NCI-H510A (cell line): ENCODE results near the gene RYR1.
"Not testable (repeated sequence)": the region's sequence is repeated elsewhere in the genome, so short reads cannot be mapped to it uniquely, and the experiment has no call there.

Source experiments
- DNase-seq: peaks from one replicate; lab custom pipeline; 2025; lab: John Stamatoyannopoulos, UW

RYR1 gene

GRCh38 chr19:38457690-38458405 is 24.4 kb downstream of the RYR1 start:
- DNase-seq = no peak

- DNase-seq = no peak
Observed at GRCh38 chr19:38458991-38459390, 25.5 kb downstream of the RYR1 start.

- DNase-seq = no peak
Observed at GRCh38 chr19:38463365-38463764, 29.9 kb downstream of the RYR1 start.

GRCh38 chr19:38464421-38465082 is 31.1 kb downstream of the RYR1 start:
- DNase-seq = no peak

GRCh38 chr19:38466050-38466449 is 32.6 kb downstream of the RYR1 start:
- DNase-seq = no peak

- DNase-seq = no peak
Observed at GRCh38 chr19:38467541-38468525, 34.3 kb downstream of the RYR1 start.

DNA sequence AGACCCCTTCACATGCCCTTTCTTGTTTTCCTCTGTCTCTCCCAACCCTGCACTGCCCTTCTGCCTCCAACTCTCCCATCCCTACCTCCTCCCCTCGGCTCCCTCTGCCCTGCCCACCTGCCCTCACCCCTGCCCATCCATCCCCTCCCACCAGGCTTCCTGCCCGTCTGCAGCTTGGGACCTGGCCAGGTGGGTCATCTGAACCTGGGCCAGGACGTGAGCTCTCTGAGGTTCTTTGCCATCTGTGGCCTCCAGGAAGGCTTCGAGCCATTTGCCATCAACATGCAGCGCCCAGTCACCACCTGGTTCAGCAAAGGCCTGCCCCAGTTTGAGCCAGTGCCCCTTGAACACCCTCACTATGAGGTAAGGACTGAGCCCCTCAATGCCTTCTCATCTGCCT is 35.7 kb downstream of the RYR1 start:
- DNase-seq = no peak

DNA sequence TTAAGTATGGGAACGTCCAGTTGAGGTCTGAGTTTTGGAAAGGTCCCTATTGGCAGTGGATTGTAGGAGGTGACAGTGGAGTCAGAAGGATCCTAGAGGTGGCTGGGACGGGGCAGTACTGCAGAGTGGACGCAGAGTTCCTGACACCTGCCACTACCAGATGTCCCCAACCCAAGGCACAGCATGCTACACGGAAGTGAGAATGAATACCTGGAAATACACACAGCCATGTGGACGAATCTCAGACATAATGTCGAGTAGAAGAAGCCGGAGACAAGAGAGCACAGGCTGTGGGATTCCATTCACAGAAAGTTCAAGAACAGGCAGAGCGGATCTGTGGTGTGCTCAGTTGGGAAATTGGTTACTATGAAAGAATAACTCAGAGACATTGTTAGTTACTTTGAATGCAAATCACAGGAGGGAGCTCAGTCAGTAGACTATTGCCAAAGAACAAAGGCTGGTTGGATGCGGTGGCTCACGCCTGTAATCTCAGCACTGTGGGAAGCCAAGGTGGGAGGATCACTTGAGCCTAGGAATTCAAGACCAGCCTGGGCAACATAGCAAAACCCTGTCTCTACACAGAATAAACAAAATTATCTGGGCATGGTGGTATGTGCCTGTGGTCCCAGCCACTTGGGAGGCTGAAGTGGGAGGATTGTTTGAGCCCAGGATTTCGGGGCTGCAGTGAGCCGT is 37.4 kb downstream of the RYR1 start:
- no peak for DNase-seq

GRCh38 chr19:38472725-38473124 is 39.2 kb downstream of the RYR1 start:
- not testable (repeated sequence) for DNase-seq

GRCh38 chr19:38473201-38473600 is 39.7 kb downstream of the RYR1 start:
- no peak for DNase-seq

DNA sequence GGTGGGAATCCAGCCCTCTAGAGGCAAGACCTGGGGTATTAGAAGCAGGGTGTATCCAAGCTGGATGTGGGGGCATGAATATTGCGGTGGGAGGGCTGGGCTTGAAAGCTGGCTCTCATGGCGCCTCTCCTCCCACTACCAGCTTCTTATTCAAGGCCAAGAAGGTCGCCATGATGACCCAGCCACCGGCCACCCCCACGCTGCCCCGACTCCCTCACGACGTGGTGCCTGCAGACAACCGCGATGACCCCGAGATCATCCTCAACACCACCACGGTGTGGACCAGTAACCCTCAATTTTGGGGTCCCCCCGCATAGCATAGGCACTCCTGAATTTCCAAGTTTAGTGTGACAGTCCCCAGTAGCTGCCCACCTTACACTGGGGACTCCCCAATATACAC is 41.7 kb downstream of the RYR1 start:
- no peak for DNase-seq

- DNase-seq = no peak
Observed at GRCh38 chr19:38478273-38478971, 44.9 kb downstream of the RYR1 start.

DNA sequence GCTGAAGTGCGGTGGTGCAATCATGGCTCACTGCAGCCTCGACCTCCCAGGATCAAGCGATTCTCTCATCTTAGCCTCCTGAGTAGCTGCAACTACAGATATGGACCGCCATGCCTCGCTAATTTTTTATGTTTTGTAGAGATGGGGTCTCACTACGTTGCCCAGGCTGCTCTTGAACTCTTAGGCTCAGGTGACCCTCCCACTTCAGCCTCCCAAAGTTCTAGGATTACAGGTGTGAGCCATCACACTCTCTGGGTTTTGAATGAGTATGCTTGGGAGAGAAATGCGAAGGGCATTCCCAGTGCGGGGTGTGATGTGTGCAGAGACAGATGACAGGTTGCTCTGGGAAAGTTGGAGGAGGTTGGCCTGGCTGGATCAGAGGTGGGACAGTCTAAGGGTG is 49.0 kb downstream of the RYR1 start:
- no peak for DNase-seq

- no peak for DNase-seq
Observed at GRCh38 chr19:38483016-38483630, 49.6 kb downstream of the RYR1 start.

DNA sequence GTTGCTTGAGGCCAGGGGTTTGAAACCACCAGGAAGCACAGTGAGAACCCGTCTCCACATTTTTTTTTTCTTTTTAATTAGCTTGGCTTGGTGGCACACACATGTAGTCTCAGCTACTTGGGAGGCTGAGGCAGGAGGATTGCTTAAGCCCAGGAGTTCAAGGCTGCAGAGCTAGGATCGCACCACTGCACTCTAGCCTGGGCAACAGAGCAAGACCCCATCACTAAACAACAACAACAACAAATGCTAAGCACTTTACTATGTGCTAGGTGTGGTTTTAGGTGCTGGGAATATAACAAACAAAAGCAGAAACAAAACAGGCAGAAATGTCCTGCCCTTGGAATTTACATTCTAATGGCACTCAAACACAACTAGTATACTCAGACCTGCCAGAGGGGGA is 51.3 kb downstream of the RYR1 start:
- DNase-seq = no peak

GRCh38 chr19:38485541-38486285 is 52.2 kb downstream of the RYR1 start:
- no peak for DNase-seq

DNA sequence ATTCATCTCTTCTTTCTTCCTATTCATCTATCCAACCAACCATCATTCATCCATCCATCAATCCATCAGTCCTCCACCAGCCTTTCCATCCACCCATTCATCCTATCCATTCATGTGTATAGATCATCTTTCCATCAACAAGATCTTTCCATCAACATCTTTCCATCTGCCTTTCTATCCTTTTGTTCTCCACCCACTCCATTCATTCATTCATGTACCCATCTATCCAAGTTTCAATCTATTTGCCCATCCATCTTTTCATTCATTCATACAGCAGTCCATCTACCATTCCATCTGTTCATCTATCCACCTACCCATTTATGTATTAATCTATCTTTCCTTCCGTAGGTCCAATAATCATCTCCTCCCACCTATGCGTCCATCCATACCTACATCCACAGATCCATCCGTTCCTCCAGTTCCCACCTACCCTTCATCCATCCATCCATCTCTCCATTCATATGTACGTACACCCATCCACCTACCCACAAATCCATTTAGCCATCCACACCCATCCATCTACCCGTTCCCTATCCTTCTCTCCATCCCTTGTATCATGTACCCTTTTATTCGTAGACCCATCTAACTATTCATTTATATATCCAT is 53.3 kb downstream of the RYR1 start:
- DNase-seq = no peak

DNA sequence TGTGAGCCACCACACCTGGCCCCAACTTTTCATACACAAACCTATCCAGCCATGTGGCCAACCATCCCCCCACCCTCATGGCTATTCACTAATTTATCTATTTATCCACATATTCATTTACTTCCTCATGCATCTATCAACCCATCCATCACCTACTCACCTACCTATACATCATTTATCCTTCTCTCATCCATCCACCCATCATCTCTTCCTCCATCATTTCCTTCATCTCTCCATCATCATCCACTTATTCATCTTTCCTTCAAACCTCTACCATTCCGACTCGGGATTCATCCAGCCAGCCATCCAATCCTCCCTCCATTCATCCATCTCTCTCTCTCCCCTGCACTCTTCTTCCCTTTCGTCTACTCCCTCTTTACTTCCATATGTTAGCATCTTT is 54.6 kb downstream of the RYR1 start:
- DNase-seq = no peak

GRCh38 chr19:38488776-38489481 is 55.4 kb downstream of the RYR1 start:
- DNase-seq = no peak
